Colonic mucosa (tissue), 4 donors: Measurements from ENCODE around the gene C11orf91. TPM values are rescaled to one million over a fixed set of nuclear protein-coding genes. Genes with fewer than 3 reads are reported as not detected.

ENCODE experiments used
- DNase-seq: peaks from one replicate; pipeline ENCODE4 v3.0.0-alpha.2; 2020
- H3K27ac ChIP-seq: fragments of 200-600 bp; one replicate; pipeline ENCODE4 v1.8.0; 2021
- H3K27me3 ChIP-seq: fragments of 200-600 bp; one replicate; pipeline ENCODE4 v1.8.0; 2021
- H3K36me3 ChIP-seq: fragments of 200-600 bp; one replicate; pipeline ENCODE4 v1.8.0; 2021
- H3K4me1 ChIP-seq: fragments of 200-600 bp; one replicate; pipeline ENCODE4 v1.8.0; 2021; ENCODE audit warnings: mild to moderate bottlenecking
- H3K4me3 ChIP-seq: fragments of 200-600 bp; one replicate; pipeline ENCODE4 v1.8.0; 2021
- H3K9ac ChIP-seq, 2 donors: one replicate each; pipeline ENCODE4 v1.7.0; 2013; ENCODE audit warnings: control low read depth in 2 of 2, low read depth in 2 of 2, low read length in 2 of 2
- H3K9me3 ChIP-seq: fragments of 200-600 bp; one replicate; pipeline ENCODE4 v1.8.0; 2021
- intact Hi-C: fragments of 100-400 bp; cut with DNase I; formaldehyde crosslinking; loops from one replicate; pipeline ENCODE4 v1.14.1; 2022
- total RNA-seq, 2 donors: library from RNA; stranded (reverse); fragmentation: NEBNext Ultra II Directional in 1 of 2; extraction: Animal tissue kit (Norgen Biotek cat#: 25700) in 1 of 2; gene quantifications; one replicate each; pipeline ENCODE4 v1.2.1, GENCODE V29; 2021
- TF ChIP-seq, protein P1 (sequence below): fragments of 200-600 bp; IDR thresholded peaks from one replicate; pipeline ENCODE4 v1.8.0; 2022; ENCODE audit warnings: antibody characterized with exemption, mild to moderate bottlenecking
- donor health status: healthy.
- donor health status: DM: no; HTN: no; CAD: no.
- donor health status: DM: no; HTN: no; CAD: no.

C11orf91 gene
- total RNA-seq, 2 donors from 2014 or later: not detected

DNA sequence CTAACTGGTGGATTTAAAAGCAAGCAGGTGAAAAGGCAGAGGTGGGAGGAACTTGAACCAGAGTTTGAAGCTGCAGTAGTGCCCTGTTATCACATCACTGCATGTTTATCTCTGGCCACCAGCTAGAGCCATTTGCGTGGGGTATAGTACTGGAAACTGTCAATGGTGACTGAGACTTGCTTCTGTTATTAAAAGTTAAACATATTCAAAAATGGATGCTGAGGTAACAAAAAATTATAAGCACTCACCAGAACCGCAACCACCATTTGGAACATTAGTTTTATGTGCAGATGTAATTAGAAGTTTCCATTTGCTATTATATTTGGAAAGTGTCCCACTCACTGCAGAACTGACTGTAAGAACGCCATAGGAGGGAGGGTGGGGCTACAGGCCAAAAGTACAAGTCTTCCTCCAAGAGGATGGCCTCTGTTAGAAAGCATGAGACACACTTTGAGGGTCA is 36.8 kb upstream of the C11orf91 start:
- TF ChIP-seq, protein P1, sequence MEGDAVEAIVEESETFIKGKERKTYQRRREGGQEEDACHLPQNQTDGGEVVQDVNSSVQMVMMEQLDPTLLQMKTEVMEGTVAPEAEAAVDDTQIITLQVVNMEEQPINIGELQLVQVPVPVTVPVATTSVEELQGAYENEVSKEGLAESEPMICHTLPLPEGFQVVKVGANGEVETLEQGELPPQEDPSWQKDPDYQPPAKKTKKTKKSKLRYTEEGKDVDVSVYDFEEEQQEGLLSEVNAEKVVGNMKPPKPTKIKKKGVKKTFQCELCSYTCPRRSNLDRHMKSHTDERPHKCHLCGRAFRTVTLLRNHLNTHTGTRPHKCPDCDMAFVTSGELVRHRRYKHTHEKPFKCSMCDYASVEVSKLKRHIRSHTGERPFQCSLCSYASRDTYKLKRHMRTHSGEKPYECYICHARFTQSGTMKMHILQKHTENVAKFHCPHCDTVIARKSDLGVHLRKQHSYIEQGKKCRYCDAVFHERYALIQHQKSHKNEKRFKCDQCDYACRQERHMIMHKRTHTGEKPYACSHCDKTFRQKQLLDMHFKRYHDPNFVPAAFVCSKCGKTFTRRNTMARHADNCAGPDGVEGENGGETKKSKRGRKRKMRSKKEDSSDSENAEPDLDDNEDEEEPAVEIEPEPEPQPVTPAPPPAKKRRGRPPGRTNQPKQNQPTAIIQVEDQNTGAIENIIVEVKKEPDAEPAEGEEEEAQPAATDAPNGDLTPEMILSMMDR: no peak
- H3K27me3 ChIP-seq: no peaks in the 10 kb centered on the region
- H3K4me3 ChIP-seq: no peak overlapping the region
- H3K36me3 ChIP-seq: no peaks in the 10 kb centered on the region
- no peaks in the 10 kb centered on the region for H3K4me1 ChIP-seq
- peak overlapping the region in 1 of 2 donors; percentile 91 for H3K9ac ChIP-seq
- peak overlapping the region; percentile 93 for H3K27ac ChIP-seq
- DNase-seq: no peak
- intact Hi-C loops: loop anchor here (5.0 kb wide), 1 partner anchor 365 kb away; no protein-coding TSS in a partner anchor
- no peaks in the 10 kb centered on the region for H3K9me3 ChIP-seq

DNA sequence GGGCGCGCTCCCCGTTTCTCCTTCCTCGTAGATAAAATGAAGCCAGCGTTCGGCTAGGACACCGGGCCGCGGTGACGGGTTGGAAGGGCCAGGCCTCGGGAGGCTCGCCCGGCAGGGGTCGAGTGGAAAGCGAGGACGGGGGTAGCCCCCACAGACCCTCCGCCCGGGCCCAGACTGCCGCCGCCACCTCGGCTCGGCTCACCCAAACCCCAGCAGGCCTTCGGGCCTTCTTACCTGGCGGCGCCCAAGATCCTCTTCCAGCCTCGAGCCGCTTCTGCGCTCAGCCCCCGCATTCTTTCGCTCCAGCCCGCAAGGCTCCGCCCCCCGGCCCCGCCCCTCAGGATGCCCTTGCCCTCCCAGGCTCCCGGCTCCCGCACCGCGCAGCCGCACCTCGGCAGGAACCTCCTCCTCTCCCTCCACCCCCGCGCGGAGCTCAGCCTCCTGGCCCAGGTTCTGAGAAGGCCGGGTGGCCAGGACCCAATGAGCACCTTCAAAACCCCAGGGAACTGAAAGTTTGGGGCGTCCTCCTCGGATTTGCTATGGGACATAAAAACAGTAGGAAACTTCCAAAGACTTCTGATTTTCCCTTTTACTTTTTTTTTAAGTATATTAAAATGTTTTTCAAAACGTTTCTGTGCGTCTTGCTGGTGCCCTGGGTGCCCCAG is 35.7 kb upstream of the C11orf91 start, which contains the start of gene CD59:
TSS of gene CD59 (minus strand) at position 276 of the 665 bp plus-strand sequence. CDS start 13,978 bp downstream, outside the sequence.
- Histone ChIP-seq H3K9ac (peak within 1 kb of the TSS; percentile 91 to 94), H3K4me3 (peak within 1 kb of the TSS; percentile 90), H3K36me3 (no peaks in the 10 kb centered on the region), H3K27me3 (no peaks in the 10 kb centered on the region), H3K27ac (peak within 1 kb of the TSS; percentile 93), H3K9me3 (no peaks in the 10 kb centered on the region), H3K4me1 (peaks cover 9% of the 10 kb centered on the region)
- peak; percentile 98 for DNase-seq
- TF ChIP-seq, protein P1: no peak
- intact Hi-C loops: loop anchor here (5.0 kb wide), 1 partner anchor 364 kb away; no protein-coding TSS in a partner anchor

DNA sequence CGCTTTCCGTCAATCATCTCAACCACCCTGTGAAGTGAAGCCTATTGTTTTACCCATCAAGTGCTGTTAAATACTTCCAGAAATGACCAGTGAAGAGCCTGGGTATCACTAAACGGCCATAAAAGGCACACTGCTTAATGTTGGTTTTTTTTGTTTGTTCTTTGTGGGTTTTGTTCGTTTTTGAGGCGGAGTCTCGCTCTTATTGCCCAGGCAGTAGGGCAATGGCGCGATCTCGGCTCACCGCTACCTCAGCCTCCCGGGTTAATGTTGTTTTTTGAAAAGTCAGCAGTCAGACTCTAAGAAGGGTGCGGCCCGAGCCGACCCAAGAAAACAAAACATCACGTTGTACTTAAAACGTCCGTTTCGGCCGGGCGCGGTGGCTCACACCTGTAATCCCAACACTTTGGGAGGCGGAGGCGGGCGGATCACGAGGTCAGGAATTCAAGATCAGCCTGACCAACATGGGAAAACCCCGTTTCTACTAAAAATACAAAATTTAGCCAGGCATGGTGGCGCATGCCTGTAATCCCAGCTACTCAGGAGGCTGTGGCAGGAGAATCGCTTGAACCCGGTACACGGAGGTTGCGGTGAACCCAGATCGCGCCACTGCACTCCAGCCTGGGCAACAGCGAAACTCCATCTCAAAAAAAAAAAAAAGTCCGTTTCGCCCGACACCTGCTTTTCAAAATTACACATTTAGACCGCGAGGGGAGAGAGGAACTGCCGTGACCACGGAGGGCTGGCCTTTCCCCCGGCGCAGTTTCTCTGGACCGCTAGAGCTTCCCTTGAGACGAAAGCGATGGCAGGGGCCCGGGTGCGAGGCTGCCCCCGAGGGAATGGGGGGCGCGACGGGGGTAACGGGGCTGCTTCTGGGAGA is 34.9 kb upstream of the C11orf91 start:
- Histone ChIP-seq H3K9ac (peak overlapping the region; percentile 91 to 94), H3K4me3 (peak overlapping the region; percentile 90), H3K36me3 (no peaks in the 10 kb centered on the region), H3K4me1 (peaks cover 10% of the 10 kb centered on the region), H3K9me3 (no peaks in the 10 kb centered on the region), H3K27ac (peak overlapping the region; percentile 93), H3K27me3 (no peaks in the 10 kb centered on the region)
- peak; percentile 71 for DNase-seq
- intact Hi-C loops: loop anchor here (5.0 kb wide), 1 partner anchor 363 kb away; no protein-coding TSS in a partner anchor
- TF ChIP-seq, protein P1: no peak

DNA sequence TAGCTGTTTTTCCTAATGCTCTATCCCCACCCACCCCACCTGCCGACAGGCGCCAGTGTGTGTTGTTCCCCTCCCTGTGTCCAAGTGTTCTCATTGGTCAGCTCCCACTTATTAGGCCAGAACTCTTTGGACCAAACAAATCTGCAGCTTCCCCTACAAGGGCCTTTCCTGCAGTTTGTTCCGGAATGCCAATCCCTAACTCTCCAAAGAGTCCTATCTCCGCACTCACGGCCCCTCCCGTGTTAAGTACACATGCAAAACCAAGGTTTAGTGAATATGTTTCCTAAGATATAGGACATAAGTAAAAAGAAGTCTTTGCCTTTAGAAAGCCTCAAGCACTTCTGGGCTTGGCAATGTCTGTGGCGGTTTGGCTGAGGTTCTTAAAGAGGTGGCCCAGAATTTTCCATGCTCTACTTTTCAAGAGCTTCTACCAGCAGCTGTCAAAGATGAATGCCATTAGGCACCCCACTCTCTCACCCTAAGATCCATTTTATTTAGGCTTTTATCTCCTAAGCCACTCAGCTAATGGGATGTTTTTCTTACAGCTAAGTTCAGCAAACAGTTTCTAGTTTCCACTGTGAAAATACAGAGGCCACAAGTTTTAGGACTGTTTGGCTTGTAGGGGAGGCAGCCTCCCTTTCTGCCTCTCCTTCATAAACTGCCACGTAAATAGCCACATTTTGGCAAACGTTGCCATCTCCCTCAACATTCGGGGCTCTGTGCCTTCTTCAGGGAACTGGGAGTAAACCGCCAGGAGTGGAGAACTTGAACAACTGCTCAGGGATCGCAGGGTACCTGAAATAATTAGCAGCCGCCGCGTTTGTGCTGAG is 34.0 kb upstream of the C11orf91 start:
- Histone ChIP-seq H3K9me3 (no peaks in the 10 kb centered on the region), H3K9ac (peak overlapping the region; percentile 91 to 94), H3K4me1 (peaks cover 10% of the 10 kb centered on the region), H3K27ac (peak overlapping the region; percentile 93), H3K4me3 (peak overlapping the region; percentile 90), H3K36me3 (no peaks in the 10 kb centered on the region), H3K27me3 (no peaks in the 10 kb centered on the region)
- TF ChIP-seq, protein P1: no peak
- intact Hi-C loops: loop anchor here (5.0 kb wide), 1 partner anchor 362 kb away; no protein-coding TSS in a partner anchor
- DNase-seq: peak; percentile 69

DNA sequence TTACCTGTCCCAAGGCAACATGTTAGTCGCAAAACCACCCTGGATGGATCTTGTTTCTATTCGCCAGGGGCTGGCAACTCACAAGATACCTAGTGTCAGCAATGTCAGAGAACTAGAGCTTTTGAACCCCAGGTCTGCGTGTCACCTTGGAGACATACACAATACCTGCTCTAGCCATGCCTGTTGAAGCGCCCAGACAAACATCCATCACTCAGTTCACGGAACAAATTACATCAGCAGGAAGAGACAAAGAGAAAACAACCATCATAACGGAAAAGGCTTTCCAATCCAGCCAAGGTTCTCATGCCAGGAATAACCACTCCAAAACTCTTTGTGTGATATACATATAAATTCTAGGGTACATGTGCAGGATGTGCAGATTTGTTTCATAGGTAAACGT is 33.4 kb upstream of the C11orf91 start:
- TF ChIP-seq, protein P1: no peak
- Histone ChIP-seq H3K36me3 (no peaks in the 10 kb centered on the region), H3K9ac (peak overlapping the region in 1 of 2 donors; percentile 12), H3K27ac (peak overlapping the region; percentile 93), H3K9me3 (no peaks in the 10 kb centered on the region), H3K27me3 (no peaks in the 10 kb centered on the region), H3K4me1 (peaks cover 10% of the 10 kb centered on the region), H3K4me3 (peak overlapping the region; percentile 90)
- intact Hi-C loops: no loop called here
- DNase-seq: no peak
